NCI-H2107 (cell line): Measurements from ENCODE around the gene CHD9.

ENCODE experiments used
- DNase-seq: peaks from one replicate; lab custom pipeline; 2025; lab: John Stamatoyannopoulos, UW

Gene CHD9

DNA sequence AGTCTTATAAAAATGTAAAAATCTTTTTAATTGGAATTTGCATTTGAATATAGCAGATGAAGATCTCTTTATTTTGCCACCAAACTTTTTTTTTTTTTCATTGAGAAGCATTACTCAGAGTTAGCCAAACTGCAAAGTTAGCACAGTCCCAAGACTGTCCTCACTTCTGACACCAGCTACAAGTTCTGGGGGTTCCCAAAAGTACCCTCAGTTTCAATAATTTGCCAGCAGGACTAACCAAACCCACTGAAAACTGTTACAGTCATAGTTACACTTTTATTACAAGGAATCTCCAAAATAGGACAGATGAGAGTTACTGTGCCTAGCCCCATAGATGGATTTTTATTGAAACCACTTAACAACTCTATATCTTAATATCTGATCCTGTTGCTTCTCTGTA, 144.1 kb downstream of the CHD9 start:
- no peak for DNase-seq

DNA sequence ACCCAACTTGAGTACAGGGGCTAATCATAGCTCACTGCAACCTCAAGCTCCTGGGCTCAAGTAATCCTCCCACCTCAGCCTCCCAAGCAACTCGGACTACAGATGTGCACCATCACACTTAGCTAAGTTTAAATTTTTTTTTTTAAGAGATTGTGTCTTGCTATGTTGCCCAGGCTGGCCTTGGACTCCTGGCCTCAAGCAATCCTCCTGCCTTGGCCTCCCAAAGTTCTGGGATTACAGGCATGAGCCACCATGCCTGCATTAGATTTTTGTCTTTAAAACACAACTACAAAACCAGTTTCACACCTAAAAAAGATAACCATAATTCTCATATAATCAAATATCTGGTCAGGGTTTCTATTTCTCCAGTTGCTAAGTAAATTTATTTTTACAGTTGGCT, 147.1 kb downstream of the CHD9 start:
- no peak for DNase-seq

DNA sequence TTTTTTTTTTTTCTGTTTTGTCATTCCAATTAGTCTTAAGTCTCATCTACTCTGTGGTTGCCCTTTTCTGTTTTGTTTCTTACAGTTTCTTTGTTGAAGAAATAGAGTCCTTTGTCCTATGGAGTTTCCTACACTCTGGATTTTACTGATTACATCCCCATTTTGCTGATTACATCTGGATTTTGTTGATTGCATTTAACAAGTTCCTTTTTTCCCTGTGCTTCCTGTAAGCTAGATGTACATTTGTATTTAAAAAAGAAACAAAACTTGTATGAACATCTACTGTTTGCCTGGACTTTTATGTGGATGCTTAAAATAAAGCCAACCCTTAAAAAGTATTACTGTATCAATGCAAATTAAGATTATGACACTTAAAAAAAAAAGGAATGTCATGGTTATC, 147.6 kb downstream of the CHD9 start:
- no peak for DNase-seq

DNA sequence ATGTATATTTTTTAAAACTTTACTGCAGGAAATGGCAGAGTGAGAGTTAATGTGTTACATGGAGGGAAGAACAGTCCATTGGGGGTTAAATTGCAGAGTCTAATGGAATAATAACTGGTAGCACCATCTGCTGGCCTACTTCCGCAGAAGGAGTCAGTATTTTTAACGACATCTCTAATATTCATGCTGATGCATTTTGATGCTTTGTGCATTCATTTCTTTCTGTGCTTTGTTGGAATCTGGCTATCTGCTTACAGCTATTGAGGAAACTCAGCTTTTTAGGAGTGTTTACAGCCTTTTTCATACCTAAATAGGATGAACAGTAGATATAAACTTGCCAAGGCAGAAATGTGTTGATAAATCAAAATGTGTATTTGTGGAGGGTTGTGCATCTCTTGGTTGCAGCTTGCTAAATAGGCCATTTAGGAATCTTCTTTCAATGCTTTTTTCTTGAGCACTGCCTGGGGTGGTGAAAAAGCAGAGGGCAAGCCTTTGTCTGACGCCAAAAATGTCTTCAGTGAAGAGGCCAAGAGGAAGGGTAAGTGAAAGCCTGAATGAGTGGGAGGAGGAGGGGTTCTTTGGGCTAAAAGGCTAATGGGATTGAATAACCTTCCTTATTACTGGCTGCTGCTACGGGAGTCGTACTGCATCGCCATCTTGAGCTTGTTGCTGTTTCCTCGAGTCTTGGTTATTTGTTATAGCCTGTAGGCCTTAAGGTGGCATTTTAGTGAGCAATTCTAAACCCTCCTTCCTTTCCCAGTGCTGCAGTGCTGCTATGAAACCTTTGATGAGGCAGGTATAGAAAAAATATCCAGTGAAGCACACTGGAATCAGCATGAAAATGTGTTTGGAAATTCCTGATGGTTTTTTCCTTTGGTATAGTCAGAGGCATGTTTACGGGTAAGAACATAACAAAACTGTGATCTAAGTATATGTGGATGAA, 153.3 kb downstream of the CHD9 start:
- peak; percentile 55 for DNase-seq

DNA sequence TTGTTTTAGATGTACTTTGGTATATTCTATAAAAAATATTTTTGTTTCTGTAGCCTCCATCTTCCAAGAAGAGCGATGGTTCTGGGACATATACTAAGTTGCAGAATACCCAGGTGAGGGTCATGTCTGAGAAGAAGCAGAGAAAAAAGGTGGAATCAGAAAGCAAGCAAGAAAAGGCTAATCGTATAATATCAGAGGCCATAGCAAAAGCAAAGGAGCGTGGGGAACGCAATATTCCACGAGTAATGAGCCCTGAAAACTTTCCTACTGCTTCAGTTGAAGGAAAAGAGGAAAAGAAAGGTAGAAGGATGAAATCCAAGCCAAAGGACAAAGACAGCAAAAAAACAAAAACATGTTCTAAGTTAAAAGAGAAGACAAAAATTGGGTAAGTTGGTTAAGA, 154.6 kb downstream of the CHD9 start:
- no peak for DNase-seq

DNA sequence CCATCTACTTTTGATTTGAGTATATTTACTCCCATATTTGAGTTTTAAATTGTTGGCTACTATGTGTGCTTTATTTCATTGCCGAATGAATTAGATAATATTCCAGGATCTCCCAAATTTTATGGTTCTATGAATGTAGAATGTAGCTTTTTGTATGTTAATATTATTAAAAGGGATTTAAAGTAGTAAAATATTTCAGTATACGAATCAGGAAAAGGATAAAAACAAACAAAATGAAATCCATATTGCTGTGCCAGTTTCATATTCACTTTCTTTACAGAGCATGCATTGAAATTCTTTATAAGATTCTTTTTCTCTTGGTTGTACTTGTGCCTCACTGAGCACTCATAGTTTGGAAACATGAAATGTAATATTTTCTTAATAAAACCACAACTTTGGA, 155.1 kb downstream of the CHD9 start:
- no peak for DNase-seq

DNA sequence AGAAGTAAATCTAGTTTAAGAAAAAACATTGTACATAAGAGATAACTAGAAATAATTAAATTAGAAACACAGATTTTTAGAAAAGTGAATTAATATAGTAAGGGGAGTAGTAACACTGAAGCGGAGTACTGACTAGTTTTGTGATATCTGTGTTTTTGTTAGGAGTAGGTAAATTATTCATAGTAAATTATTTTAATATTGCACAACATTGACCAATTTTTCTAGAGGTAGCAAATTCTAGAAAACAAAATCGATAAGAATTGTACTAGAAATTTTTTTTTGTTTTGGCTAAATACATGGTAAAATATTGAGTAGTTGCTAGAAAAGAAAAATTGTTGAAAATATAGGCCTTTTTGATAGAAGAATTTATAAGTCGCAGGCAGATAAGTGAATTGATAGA, 156.5 kb downstream of the CHD9 start:
- DNase-seq = no peak

DNA sequence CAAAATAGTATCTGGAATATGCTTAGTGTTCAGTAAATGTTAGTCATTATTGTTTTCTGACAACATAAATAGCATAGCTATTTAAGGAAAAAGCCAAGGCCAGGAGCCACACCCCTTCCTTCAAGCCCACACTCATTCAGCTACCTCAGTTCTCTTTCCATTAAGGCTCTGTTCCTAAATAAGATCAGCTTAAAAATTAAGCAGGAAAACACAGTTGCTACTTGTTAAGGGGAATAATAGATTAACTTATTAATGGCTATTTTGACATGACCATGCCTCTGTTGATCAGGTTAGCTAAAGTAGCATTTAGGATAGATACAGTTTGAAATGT, 158.1 kb downstream of the CHD9 start:
- DNase-seq = no peak

DNA sequence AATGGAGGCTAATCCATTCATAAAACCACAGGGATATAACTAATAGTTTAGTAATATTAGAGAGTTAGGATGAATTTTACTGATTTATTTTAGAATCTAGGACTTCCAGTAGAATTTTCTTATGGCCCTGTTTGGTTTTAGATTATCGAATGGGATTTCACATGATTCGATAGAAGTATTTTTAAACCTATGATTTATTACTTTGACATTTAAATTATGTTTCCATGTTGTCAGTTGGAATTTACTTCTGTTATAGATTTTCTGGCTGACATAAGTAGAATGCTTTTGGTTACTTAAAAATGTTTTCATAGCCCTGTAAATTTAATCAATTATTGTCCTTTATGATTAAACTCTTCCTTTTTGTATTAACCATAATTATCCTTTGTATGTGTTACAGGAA, 158.8 kb downstream of the CHD9 start:
- DNase-seq = no peak

DNA sequence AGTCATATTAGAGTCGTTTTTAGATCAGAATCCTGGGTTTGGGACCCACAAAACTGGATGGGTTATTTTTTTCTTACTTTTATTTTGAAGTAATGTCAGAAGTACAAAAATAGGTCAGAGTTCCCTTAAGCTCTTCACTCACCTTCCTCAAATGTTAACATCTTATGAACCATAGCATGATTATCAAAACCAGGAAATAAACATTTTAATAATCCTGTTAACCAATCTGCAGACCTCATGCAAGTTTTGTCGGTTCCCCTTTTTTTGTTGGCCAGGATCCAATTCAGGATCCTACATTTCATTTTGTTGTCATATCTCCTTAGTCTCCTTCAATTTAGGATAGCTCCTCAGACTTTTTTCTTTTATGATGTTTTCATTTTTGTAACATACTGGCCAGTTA, 162.0 kb downstream of the CHD9 start:
- DNase-seq = no peak

DNA sequence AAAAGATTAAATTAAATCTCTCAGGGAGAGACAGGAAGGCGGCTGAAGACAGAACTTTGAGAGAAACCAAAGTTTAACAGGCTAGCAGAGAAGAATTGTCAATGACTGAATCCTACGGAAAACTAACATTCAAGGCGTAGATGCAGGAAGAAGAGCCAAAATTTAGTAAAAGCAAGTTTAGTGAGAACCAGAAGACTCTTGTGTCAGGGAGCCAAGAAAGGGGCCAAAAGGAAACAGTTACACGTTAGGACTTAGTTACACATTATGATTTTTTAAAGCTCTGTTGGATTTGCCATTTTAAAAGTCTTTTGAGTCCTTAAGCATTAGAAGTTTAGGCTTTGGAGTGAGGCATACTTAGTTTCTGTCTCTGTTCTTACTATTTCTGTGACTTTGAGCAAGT, 164.6 kb downstream of the CHD9 start:
- DNase-seq = no peak

DNA sequence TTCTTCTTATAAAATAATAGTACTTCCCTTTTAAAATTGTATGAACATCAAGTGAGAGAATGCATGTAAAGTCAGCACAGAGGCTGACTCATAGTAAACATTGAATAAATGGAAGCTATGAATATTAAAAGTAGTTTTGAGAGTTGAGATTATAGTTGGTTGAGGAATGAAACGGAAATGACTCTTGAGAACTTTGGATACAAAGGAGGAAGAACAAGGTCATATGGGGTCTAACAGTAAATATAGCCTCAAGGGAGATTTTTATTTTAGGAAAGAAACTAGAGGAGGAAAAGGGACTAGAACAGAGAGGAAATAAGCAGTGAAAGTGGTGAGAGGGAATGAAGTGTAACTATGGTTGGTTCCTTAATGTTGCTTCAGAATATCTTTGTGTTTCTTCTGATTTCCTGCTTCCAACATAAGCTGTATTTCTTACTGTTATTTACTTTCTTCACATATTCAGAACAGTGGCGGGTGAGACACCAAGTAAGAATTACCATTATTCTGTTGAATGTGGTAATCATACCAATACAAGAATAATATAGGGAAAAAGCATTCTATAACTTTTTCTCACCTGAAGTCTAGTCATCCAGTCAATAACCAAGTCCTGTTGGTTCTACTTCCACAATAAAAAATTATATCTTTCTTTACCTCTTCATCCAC, 165.1 kb downstream of the CHD9 start:
- no peak for DNase-seq

DNA sequence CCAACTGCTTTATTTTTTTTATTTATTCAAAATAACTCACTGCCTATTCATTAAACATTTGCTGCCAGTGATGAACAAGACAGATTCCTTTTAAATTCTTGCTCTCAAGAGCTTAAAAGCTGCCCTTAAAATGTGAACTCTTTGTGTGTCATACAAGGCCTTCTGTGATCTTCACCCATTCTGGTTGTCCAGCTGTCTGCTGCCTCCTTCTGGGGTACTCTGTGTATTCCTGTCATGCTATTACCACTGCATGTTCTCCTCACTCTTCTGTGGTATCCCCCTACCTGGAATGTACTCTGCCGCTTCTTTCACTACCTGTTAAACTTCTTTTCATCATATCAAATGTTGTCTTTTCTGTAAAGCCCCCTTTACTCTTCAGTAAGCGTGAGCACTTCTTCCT, 165.8 kb downstream of the CHD9 start:
- DNase-seq = no peak

DNA sequence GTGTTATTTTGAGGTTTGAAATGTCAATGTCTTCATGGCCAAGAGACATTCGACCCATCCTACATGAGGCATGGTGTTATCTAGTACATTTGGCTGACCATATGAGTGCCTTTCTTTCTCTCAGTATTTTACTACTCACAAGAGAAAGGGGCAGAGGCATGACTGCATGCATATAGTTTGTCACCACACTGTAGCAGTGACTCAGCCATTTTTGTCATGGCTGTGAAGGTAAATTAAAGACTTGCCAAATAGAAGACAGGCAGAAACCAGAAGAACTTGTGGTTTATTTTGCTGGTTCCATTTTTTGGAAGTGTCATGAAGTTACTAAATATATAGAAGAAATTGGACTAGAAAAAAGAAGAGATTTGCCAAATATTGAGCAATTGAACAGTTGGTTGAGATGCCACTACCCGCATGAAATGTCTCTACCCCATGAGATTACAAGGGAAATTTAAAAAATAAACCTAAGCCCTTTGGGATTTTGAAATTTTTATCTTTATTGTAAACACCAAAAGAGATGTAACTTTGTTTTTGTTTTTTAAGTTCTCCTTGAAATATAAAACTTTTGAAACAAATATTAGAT, 170.3 kb downstream of the CHD9 start:
- no peak for DNase-seq

DNA sequence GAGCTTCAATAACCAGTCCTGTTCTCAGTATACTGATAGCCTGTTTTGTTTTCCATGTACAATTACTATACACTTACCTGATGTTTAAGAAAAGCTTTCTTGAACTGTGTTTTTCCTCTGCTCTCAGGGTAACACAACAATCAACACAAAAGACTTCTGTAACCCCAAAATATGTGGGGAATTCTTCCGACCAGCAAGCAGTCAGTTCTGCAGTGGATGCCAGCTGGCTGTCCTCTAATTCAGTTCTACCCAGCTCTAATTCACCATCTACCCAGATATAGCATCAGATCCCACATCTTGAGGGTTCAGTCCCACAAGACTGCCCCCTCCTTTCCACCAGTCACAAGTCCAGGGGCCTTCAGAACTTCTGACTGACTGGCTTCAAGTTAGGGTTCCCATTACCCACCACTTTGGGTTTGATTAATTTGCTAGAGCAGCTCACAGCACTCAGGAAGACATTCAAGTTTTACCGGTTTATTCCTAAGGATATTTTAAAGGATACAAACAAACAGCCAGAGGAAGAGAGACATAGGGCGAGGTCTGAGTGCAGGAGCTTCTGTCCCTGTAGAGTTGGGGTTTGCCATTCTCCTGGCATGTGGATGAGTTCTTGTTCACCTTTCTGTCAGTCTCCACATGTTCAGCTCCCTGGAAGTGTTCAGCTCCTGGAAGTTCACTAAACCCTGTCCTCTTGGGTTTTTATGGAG, 178.2 kb downstream of the CHD9 start:
- DNase-seq = no peak

DNA sequence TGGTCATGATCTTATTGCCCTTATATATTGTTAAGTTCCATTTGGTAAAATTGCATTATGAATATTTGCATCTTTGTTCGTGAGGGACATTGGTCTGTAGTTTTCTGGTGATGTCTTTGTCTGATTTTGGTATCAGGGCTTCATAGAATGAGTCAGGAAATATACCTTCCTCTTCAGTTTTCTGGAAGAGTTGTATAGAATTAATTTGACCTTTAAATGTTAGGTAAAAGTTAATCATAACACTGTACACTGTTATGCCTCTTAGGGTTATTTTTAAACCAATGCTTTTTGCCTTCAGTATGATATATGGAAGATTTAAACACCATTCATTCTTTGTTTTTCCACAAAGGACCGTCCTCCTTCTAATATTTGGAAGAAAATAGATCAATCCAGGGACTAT, 180.0 kb downstream of the CHD9 start:
- DNase-seq = no peak

DNA sequence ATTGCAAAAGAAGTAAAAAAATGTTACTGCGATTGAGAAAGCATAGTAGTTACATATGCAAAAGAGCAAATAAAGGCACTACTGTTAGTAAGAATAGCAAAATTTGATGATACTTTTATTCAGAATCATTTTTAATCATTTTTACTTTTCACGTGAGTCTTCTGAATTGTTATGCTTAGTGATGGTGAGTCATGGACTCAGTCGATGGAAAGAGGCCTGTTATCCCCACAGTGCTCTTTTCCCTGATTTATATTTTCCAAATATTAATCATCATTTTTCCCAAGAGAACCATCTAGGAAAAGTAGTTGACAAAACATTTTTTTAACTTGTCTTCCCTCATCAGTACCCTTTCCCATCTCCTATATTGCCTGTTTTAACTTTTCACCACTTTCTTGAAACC, 181.1 kb downstream of the CHD9 start:
- DNase-seq = no peak

DNA sequence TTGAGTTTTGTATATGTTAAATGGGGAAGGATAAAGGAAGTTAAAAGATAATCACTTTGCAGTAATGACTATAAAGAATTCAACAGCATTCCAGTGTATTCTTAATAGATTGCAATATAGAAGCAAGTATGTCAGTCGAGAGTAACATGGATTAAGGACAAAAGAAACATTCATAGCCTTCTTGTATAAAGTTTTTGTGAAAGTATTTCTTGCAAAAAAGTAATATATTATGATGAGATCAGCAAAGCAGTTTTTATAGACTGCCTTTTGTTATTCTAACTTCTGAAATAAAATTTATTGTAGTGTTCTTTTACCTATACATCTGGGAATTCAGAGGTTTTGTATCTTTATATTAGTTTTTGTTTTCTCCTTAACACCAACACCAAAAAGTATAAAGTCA, 194.5 kb downstream of the CHD9 start:
- no peak for DNase-seq

DNA sequence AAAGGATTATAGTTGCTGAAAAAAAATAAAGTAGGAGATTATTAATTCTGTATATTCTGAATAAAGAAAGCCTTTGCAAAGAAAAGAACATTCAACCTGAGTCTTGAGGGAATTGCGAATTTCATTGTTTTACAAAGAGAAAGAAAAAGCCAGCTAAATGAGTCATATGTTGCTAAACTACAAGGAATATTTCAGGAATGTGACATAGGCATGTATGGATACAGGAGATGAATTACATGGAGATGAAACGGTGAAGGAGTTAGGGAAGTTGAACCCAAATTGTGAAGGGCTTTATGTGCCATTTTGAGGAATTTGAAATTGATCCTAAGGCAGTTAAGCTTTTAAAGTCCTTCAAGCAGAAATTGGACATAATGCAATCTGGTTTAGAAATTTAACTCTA, 202.2 kb downstream of the CHD9 start:
- no peak for DNase-seq

DNA sequence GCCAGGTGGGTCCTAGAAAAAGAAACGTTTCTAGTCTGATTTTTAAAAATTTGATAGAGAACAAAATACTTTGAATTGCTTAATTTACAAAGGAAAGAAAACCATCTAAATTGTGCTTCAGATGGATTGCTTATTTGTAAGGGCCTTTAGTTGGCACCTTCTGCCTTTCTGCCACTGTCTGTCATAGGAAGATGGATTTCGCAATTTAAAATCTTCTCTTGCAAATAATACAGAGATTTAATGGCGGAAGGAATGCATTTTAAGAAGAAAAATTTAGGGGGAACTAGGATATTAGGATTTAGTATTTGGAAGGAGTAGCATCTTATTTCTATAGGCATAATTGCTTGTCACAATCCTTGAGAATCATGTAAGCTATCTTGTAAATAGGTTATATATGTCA, 204.0 kb downstream of the CHD9 start:
- DNase-seq = no peak

DNA sequence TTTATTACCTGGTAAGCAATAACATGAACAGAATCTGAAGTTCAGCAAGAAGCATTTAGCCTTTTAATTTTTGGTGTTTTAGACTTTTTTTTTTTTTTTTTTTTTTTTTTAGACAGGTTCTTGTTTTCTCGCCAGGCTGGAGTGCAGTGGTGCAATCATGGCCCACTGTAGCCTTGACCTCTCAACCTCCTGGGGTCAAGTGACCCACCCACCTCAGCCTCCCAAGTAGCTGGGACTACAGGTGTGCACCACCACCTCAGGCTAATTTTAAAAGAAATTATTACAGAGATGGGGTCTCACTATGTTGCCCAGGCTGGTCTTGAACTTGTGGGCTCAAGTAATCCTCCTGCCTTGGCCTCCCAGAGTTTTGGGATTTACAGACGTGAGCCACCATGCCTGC, 206.5 kb downstream of the CHD9 start:
- DNase-seq = no peak

DNA sequence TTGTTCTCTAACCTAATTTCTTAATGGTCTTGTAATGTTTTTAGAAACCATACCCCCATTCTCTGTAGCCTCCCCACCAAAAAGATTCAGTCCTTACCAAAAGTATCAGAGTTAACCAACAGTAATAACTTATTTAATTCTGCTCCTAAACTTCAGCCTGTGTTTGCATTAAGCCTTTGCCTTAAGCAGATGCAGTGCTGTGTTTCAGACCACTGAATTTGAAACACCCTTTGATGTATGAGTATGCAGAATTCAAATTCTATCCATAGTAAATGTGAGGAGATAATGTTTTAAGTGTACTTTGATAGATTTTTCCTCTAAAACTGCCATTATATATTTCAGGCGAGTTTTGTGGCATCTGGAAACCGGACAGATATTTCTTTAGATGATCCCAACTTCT, 207.9 kb downstream of the CHD9 start:
- DNase-seq = no peak

DNA sequence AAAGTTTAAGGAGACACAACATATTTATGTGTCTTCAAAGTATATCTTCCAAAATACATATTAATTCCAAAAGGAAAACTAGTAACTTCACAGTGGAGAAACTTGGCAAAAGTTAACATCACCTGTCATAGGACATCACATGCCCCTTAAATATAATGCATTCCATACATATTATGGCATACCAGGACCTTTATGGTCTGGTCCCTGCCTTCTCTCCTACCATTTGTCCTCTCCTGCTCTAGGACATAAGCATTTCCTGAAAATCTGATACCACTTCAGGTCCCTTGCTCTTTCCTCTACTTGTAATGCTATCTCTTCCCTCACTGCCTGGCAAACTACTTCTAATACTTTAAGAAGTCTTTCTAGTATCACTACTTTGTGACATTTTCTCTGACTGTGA, 211.4 kb downstream of the CHD9 start:
- no peak for DNase-seq
